Measurements from ENCODE around the gene TSEN54.

The TSEN54 gene

GRCh38 chr17:75488693-75489510 is 27.4 kb upstream of the TSEN54 start:
- DNase-seq, result no peak

- DNase-seq, result no peak
Observed at GRCh38 chr17:75489511-75489955, 26.8 kb upstream of the TSEN54 start.

GRCh38 chr17:75490173-75490743 is 26.1 kb upstream of the TSEN54 start:
- no peak for DNase-seq

GRCh38 chr17:75490953-75491649 is 25.2 kb upstream of the TSEN54 start:
- DNase-seq, result no peak

GRCh38 chr17:75491680-75492079 is 24.6 kb upstream of the TSEN54 start:
- DNase-seq, result no peak

- DNase-seq, result no peak
Observed at GRCh38 chr17:75492555-75493168, 23.7 kb upstream of the TSEN54 start.

- no peak for DNase-seq
Observed at GRCh38 chr17:75493476-75494129, 22.7 kb upstream of the TSEN54 start.

- no peak for DNase-seq
Observed at GRCh38 chr17:75494326-75494877, 21.9 kb upstream of the TSEN54 start.

GRCh38 chr17:75496005-75496404 is 20.3 kb upstream of the TSEN54 start:
- no peak for DNase-seq

GRCh38 chr17:75498039-75498725 is 18.1 kb upstream of the TSEN54 start:
- DNase-seq, result no peak

GRCh38 chr17:75498726-75499213 is 17.6 kb upstream of the TSEN54 start:
- DNase-seq, result no peak

GRCh38 chr17:75499313-75500022 is 16.9 kb upstream of the TSEN54 start:
- DNase-seq, result no peak

GRCh38 chr17:75500419-75501216 is 15.7 kb upstream of the TSEN54 start:
- DNase-seq, result no peak

- DNase-seq, result no peak
Observed at GRCh38 chr17:75501378-75502071, 14.8 kb upstream of the TSEN54 start.

GRCh38 chr17:75502072-75502720 is 14.1 kb upstream of the TSEN54 start:
- no peak for DNase-seq

- DNase-seq, result no peak
Observed at GRCh38 chr17:75502721-75503329, 13.5 kb upstream of the TSEN54 start.

- no peak for DNase-seq
Observed at GRCh38 chr17:75503337-75503950, 12.9 kb upstream of the TSEN54 start.

- no peak for DNase-seq
Observed at GRCh38 chr17:75503976-75504346, 12.4 kb upstream of the TSEN54 start.

Measured in NCI-H1436 (cell line).